OCI-LY1 (cell line): ENCODE measurements around the gene PLEKHA7.

Experiments used
- H2AFZ ChIP-seq: fragments of 200-600 bp; sonication (generic), shearing (Covaris generic); 2 replicates; pipeline ENCODE4 v1.6.0; 2014; ENCODE audit warnings: antibody characterized with exemption, mild to moderate bottlenecking, low read length
- H3F3A ChIP-seq: fragments of 200-600 bp; sonication (generic), shearing (Covaris generic); 2 replicates; pipeline ENCODE4 v1.6.0; 2014; ENCODE audit warnings: mild to moderate bottlenecking, antibody characterized with exemption, low read length, moderate library complexity; ENCODE audit not compliant: insufficient read depth
- H3K27ac ChIP-seq: fragments of 200-600 bp; sonication (generic); 2 replicates; pipeline ENCODE4 v1.5.1; 2014; ENCODE audit warnings: low read length, mixed run types, mild to moderate bottlenecking, low read depth; ENCODE audit not compliant: poor library complexity, severe bottlenecking
- H3K27me3 ChIP-seq: fragments of 200-600 bp; sonication (generic); 2 replicates; pipeline ENCODE4 v1.6.0; 2014; ENCODE audit warnings: antibody characterized with exemption, mild to moderate bottlenecking, low read length, moderate library complexity; ENCODE audit not compliant: insufficient read depth
- H3K36me3 ChIP-seq: fragments of 200-600 bp; sonication (generic); 2 replicates; pipeline ENCODE4 v1.6.1; 2014; ENCODE audit warnings: mild to moderate bottlenecking, antibody characterized with exemption, low read length, moderate library complexity, mixed read lengths; ENCODE audit not compliant: insufficient read depth
- H3K4me1 ChIP-seq: fragments of 200-600 bp; sonication (generic); 2 replicates; pipeline ENCODE4 v1.5.1; 2014; ENCODE audit warnings: mild to moderate bottlenecking, low read length, moderate library complexity; ENCODE audit not compliant: insufficient read depth, severe bottlenecking
- H3K4me2 ChIP-seq: fragments of 200-600 bp; sonication (generic), shearing (Covaris generic); 2 replicates; pipeline ENCODE4 v1.6.1; 2014; ENCODE audit warnings: low read length
- H3K4me3 ChIP-seq: fragments of 200-600 bp; sonication (generic); 2 replicates; pipeline ENCODE4 v1.5.1; 2014; ENCODE audit warnings: low read length, low read depth, mild to moderate bottlenecking, mixed read lengths; ENCODE audit not compliant: poor library complexity, severe bottlenecking
- H3K79me2 ChIP-seq: fragments of 200-600 bp; shearing (Covaris generic); 2 replicates; pipeline ENCODE4 v1.6.1; 2016; ENCODE audit warnings: mixed run types, low read length, mixed read lengths; ENCODE audit not compliant: insufficient read depth
- H3K9ac ChIP-seq: fragments of 200-600 bp; sonication (generic), shearing (Covaris generic); 2 replicates; pipeline ENCODE4 v1.6.1; 2014; ENCODE audit warnings: mild to moderate bottlenecking, low read length, mixed read lengths
- H3K9me2 ChIP-seq: fragments of 200-600 bp; sonication (generic), shearing (Covaris generic); 2 replicates; pipeline ENCODE4 v1.6.1; 2014; ENCODE audit warnings: low read depth, mild to moderate bottlenecking, low read length, mixed read lengths
- H3K9me3 ChIP-seq: fragments of 200-600 bp; shearing (Covaris generic); 2 replicates; pipeline ENCODE4 v1.6.1; 2014; ENCODE audit warnings: low read length, mixed read lengths
- H4K20me1 ChIP-seq: fragments of 200-600 bp; sonication (generic), shearing (Covaris generic); 2 replicates; pipeline ENCODE4 v1.6.0; 2016; ENCODE audit warnings: mild to moderate bottlenecking, low read length; ENCODE audit not compliant: insufficient read depth
- EZH2 ChIP-seq: fragments of 200-600 bp; sonication (generic), shearing (Covaris generic); IDR thresholded peaks from 2 replicates; pipeline ENCODE4 v1.8.0; 2017; ENCODE audit warnings: borderline replicate concordance, mixed run types, mild to moderate bottlenecking, antibody characterized with exemption, low read length, moderate library complexity, mixed read lengths
- TF ChIP-seq, protein P1 (sequence below): fragments of 200-600 bp; sonication (generic), shearing (Covaris generic); IDR thresholded peaks from 2 replicates; pipeline ENCODE4 v1.5.1; 2017; ENCODE audit warnings: mild to moderate bottlenecking, antibody characterized with exemption, low read length, moderate library complexity, mixed read lengths

Gene PLEKHA7

DNA sequence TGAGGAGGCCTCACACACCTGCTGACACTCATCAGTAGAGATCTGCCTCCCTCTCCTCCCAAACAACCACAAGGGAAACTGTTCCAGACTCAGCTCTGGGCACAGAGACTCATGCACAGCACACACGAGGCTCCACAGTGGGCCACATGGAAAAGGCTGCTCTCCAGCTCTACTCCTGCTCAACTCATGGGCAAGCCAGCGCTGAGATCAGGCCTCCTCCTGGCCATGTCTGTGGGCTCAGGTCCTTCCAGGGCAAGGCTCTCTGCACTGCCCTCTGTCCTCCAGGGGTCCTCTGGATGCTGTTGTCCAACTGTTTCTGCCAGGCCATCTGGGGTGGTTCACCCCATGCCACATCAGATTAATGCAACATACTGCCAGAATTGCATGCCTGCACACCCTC is 46.0 kb downstream of the PLEKHA7 start:
- no peak for TF ChIP-seq EZH2
- TF ChIP-seq, protein P1, sequence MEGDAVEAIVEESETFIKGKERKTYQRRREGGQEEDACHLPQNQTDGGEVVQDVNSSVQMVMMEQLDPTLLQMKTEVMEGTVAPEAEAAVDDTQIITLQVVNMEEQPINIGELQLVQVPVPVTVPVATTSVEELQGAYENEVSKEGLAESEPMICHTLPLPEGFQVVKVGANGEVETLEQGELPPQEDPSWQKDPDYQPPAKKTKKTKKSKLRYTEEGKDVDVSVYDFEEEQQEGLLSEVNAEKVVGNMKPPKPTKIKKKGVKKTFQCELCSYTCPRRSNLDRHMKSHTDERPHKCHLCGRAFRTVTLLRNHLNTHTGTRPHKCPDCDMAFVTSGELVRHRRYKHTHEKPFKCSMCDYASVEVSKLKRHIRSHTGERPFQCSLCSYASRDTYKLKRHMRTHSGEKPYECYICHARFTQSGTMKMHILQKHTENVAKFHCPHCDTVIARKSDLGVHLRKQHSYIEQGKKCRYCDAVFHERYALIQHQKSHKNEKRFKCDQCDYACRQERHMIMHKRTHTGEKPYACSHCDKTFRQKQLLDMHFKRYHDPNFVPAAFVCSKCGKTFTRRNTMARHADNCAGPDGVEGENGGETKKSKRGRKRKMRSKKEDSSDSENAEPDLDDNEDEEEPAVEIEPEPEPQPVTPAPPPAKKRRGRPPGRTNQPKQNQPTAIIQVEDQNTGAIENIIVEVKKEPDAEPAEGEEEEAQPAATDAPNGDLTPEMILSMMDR, result no peak
- Histone ChIP-seq H3K36me3 (no peaks in the 10 kb centered on the region), H4K20me1 (no peaks in the 10 kb centered on the region), H3K9ac (no peak overlapping the region), H3K9me2 (no peaks in the 10 kb centered on the region), H3K79me2 (no peaks in the 10 kb centered on the region), H3K27me3 (peaks cover 3% of the 10 kb centered on the region; the same call in 1 of the 2 replicates), H3K4me1 (no peaks in the 10 kb centered on the region), H3K4me3 (no peak overlapping the region), H3K4me2 (no peak overlapping the region), H3K27ac (no peak overlapping the region), H2AFZ (no peak overlapping the region), H3F3A (no peaks in the 10 kb centered on the region), H3K9me3 (no peaks in the 10 kb centered on the region)

GRCh38 chr11:16966930-16967671 is 47.1 kb downstream of the PLEKHA7 start:
- no peaks in the 10 kb centered on the region for H4K20me1 ChIP-seq
- H3K9me3 ChIP-seq, result no peaks in the 10 kb centered on the region

GRCh38 chr11:16964501-16964900 is 49.7 kb downstream of the PLEKHA7 start:
- Histone ChIP-seq H3F3A (no peaks in the 10 kb centered on the region), H3K27ac (no peak overlapping the region), H3K4me1 (no peaks in the 10 kb centered on the region), H3K4me3 (no peak overlapping the region), H3K9me3 (no peaks in the 10 kb centered on the region), H3K9ac (no peak overlapping the region), H3K27me3 (peaks cover 3% of the 10 kb centered on the region), H2AFZ (no peak overlapping the region), H3K36me3 (no peaks in the 10 kb centered on the region), H4K20me1 (no peaks in the 10 kb centered on the region), H3K4me2 (no peak overlapping the region), H3K9me2 (no peaks in the 10 kb centered on the region), H3K79me2 (no peaks in the 10 kb centered on the region)
- no peak for TF ChIP-seq EZH2
- TF ChIP-seq, protein P1, result no peak

More at GRCh38 chr11:16966930-16967671, 47.1 kb downstream of the PLEKHA7 start:
- no peak overlapping the region for H3K27ac ChIP-seq
- no peaks in the 10 kb centered on the region for H3K9me2 ChIP-seq
- no peaks in the 10 kb centered on the region for H3F3A ChIP-seq
- no peaks in the 10 kb centered on the region for H3K79me2 ChIP-seq
- no peaks in the 10 kb centered on the region for H3K4me1 ChIP-seq
- no peak overlapping the region for H2AFZ ChIP-seq
- no peak overlapping the region for H3K4me2 ChIP-seq
- TF ChIP-seq, protein P1, result no peak
- no peak for TF ChIP-seq EZH2
- H3K36me3 ChIP-seq, result no peaks in the 10 kb centered on the region
- H3K9ac ChIP-seq, result no peak overlapping the region
- H3K4me3 ChIP-seq, result no peak overlapping the region
- H3K27me3 ChIP-seq, result peaks cover 3% of the 10 kb centered on the region; the same call in 1 of the 2 replicates
